Stimulated activated CD8-positive, alpha-beta memory T cell treated with anti-CD3 and anti-CD28 coated beads, Interleukin-4, amount 100 ng/mL, for 48 hours (primary cell): Measurements from ENCODE around the gene DNAJC15.
A peak's percentile ranks its signal among the peaks of the same experiment; 100 is the strongest.
"Not testable (repeated sequence)": the region's sequence is repeated elsewhere in the genome, so short reads cannot be mapped to it uniquely, and the experiment has no call there.

Source experiments
- DNase-seq: peaks from one replicate; pipeline ENCODE4 v3.0.0-alpha.2; 2020

Gene DNAJC15

DNA sequence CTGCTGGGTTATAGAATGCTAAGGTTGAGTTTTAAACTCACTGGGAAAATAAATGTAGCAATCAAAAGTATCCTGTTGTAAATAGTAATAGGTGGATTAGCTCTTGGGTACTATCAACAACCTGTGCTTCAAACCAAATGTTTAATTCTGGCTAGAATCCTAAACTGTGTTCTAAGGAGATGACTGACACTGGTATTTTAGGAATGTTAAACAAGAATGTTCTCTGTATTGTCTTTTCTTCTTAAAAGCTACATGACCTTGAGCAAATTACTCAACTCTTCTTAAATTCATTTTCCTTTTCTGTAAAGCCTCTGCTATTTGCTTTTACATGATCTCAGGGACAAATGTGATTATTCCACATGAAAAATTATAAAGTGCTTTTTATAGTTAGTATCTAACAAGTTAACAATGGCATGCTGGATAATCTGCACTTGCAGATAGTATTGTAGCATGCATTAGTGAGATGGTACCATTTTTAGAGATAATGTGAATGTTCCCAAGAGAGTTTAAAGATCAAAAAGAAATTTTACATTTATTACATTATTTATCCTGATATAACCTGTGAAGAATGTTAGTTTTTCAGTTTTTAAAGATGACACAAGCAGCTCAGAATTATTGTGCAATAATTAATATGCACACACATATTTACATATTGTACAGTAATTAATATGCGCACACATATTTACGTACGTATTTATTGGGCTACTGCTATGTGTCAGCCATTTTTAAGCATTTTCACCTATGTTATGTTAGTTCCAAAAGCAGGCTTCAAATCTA lies 17.7 kb upstream of the DNAJC15 start:
- no peak for DNase-seq

DNA sequence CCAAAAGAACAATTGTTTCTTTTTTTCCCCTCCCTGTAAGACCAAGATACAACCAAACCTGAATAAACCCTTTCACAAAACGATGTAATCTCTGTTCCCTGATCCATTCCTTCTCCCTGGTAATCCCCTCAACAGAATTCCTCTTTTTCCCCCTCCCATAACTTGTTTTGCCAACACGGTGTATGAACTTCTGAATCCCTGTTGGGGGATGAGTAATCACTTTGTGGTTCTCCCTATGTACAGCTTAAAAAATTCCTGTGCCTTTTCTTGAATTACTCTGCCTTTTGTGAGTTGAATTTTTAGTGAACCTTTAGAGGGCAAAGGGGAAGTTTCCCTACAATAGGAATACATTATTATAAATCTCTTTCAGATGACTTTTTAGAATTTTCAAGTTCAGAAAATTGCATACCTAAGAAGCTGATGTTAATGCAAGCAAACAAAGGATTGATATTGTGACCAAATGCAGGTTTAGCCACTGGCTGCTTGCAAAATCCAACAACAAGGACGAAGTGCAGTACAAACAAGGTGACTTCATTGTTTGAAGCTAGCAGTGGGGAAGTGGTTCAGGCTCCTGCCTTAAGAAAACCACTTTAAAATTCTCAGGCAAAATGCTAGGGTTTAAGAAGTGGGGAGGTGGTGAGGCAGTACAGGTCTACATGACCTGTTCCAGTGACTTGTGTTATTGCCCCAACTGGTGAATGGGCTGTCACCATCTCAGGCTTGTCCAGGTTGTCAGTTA lies 16.3 kb upstream of the DNAJC15 start:
- no peak for DNase-seq

DNA sequence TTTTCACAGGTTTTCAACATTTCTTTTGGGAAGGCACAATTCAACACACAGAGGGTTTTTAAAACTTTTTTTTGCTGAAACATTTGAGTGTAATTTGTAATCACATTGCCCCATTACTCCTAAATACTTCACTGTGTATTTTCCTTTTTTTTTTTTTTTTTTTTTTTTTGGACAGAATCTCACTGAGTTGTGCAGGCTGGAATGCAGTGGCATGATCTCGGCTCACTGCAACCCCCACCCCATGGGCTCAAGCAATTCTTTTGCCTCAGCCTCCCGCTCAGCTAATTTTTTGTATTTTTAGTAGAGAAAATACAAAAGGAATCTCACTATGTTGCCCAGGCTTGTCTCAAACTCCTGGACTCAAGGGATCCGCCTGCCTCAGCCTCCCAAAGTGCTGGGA lies 14.8 kb upstream of the DNAJC15 start:
- DNase-seq: no peak

DNA sequence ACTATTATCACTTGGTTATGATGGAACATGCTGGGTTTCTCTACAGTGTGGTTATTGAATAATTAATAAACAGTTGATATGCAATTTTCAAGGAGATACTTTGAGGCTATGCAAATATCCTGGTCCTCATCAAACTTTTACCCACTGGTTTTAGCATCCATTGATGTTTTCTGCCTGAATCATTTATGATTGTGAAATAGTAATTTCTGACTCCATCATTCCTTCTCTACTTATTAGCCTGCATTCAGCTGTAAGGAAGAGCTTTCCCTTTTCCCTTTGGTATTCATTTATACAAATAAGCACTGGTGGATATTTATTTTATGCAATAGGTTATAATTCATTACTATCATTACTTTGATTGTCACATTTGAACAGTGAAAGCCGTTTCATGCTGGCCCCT lies 13.9 kb upstream of the DNAJC15 start:
- DNase-seq: no peak

DNA sequence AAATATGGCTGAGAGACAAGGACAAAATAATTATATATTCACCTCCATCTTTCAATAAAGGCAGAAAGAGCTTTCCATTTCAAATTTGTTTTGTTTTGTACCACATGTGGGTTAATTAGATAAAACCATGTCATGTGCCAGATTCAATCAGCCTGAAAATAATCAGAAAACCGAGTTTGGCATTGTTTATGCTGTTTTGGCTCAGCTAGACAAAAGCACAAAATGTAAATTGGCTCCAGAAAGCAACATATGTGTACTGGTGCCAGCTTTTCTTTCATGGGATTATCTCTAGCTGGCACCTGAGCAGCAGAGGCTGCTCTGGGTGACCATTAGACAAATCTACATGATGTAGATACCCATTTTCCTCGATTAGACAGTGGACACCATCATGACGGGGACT lies 9.2 kb upstream of the DNAJC15 start:
- no peak for DNase-seq

DNA sequence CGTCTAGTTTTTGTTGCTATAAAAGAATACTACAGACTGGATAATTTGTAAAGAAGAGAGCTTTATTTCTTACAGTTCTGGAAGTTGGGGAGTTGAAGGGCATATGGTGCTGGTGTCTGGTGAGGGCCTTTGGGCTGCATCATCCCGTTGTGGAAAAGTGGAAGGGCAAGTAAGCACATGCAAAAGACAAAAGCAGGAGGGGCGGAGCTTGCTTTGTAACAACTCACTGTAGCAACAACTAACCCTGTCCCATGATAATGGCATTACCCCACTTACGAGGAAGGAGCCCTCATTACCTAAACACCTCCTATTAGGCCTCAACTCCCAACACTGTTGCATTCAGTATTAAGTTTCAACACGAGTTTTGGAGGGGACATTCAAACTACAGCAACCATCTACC lies 7.2 kb upstream of the DNAJC15 start:
- no peak for DNase-seq

DNA sequence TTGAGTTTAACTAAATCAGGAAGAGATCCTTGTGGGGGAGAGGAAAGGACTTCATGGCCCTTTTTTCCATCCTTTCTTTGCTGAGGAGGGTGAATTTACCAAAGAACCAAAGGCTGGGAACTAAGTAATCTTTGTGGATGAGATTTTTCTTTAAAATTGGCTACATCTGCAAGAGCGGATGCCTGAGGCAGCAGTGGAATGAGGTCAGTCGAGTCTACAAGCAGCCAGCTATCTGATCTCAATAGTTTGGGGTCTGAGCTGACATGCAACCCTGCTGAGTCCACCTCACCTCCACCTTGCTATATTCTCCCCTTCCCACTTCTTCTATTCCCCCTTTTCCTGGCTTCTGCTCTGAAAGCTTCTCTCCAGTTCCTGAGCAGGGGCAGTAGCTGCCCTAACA lies 3.6 kb upstream of the DNAJC15 start:
- no peak for DNase-seq

DNA sequence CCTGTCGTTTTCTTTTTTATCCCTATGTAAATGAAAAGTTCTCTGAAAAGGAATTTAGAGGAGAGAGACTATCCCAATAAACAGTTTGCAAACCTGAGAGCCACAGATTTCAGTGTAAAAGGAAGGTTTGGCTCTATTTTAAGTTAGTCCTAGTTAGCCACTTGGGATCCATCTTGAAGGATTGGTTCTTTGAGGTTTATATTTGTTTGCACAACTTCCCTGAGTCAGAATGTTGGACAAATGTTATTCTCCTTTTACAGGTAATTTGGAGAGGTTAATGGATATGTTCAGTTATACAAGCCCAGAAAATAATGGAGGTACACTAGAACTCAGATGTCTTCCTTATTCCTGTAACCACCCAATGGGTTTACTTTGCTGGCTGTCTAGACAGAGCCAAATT lies 2.6 kb upstream of the DNAJC15 start:
- no peak for DNase-seq

DNA sequence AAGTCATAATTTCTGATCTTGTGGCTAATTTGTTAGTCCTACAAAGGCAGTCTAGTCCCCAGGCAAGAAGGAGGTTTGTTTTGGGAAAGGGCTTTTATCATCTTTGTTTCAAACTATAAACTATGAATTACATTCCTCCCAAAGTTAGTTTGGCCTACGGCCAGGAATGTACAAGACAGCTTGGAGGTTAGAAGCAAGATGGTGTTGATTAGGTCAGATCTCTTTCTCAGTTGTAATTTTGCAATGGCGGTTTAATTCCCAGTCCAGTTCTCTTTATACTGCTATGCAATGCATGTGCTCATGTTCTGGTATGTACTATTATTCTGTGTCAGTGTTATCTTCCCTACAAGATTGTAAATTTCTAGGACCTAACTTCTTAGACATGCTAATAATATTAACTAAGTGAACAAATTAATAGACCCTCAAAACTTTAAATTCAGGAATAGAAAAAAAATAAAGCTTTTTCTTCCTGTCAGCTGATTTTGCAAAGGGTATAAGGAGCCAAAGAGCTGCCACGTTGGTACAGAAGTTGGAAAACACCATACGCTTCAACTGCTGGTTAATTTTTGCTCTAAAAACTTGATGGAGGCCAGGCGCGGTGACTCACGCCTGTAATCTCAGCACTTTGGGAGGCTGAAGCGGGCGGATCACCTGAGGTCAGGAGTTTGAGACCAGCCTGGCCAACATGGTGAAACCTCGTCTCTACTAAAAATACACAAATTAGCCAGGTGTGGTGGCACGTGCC lies 1.3 kb upstream of the DNAJC15 start:
- DNase-seq: no peak

DNA sequence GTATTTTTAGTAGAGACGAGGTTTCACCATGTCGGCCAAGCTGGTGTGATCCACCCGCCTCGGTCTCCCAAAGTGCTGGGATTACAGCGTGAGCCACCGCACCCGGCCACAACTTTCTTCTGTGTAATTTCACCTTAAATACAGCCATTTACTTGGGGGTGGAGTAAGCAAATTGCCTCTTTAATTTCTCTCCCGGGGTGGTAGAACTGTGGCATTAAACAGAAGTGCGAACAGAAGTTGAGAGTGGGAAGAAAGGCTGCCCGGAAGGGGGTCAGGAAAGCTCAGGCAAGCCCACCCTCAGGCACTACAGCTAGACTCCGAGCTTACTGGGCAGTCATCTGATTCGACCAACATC lies 475 bp upstream of the DNAJC15 start:
- DNase-seq: no peak

DNA sequence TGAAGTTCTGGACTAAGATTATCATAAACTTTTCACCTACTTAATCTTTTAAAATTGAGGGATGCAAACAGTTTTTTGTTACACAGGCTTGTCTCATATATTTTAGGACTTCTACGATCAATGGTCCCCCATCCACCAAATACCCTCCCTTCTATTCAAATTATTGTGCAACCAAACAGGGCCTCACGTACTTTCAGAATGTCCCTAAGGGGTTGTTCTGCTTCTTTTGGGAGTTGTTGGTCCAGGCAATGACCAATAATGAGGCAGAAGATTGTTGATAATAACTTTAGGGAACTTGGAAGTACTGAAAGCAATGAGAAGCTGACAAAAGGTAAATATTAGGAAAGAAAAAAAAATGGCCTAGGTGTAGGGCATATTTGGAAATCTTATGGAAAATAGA lies 2.9 kb downstream of the DNAJC15 start:
- DNase-seq: no peak

DNA sequence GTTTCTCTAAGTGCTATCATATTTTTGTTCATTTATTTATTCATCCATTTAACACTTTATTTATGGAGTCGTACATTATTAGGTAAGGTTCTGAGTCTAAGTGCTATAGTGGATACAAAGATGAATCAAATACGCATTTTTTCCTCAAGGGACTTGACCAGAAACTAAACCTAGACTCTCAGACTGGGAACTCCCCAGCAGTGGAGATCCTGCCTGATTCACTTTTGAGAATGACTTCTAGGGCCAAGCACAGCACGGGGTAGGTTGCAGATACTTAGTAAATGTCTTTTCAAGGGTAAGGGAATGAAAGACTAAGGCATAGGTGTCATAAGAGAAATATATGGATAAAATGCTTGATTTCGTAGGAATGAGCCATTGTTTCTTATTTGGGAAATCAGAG lies 7.2 kb downstream of the DNAJC15 start:
- no peak for DNase-seq

DNA sequence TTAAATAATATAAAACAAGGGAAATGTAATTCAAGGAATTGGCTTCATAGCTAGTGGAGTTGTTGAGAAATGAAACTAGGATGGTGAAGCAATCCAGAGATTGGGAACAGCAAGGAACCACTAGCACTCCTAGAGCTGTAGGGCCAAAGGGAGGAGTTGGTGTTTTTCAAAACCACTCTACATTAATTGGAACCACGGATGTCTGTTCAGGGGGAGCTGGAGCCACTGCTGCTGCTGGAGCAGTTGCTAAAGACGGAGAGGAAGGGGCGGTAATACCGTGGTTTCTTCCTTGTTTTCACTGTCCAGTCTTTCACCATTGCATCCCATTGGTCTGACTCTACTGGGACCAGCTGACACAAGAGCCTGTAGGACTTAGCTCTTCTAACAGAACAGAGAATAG lies 8.5 kb downstream of the DNAJC15 start:
- no peak for DNase-seq

DNA sequence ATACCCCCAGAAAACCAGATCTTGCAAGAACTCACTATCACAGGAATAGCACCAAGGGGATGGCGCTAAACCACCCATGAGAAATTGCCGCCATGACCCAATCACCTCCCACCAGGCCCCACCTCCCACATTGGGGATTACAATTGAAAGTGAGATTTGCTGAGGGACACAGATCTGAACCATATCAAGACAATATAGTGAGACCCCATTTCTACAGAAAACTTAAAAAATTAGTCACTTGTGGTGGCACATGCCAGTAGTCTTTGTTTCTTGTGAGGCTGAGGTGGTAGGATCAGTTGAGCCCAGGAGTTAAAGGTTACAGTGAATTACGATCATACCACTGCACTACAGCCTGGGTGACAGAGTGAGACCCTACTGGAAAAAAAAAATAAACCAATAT lies 9.7 kb downstream of the DNAJC15 start:
- no peak for DNase-seq

DNA sequence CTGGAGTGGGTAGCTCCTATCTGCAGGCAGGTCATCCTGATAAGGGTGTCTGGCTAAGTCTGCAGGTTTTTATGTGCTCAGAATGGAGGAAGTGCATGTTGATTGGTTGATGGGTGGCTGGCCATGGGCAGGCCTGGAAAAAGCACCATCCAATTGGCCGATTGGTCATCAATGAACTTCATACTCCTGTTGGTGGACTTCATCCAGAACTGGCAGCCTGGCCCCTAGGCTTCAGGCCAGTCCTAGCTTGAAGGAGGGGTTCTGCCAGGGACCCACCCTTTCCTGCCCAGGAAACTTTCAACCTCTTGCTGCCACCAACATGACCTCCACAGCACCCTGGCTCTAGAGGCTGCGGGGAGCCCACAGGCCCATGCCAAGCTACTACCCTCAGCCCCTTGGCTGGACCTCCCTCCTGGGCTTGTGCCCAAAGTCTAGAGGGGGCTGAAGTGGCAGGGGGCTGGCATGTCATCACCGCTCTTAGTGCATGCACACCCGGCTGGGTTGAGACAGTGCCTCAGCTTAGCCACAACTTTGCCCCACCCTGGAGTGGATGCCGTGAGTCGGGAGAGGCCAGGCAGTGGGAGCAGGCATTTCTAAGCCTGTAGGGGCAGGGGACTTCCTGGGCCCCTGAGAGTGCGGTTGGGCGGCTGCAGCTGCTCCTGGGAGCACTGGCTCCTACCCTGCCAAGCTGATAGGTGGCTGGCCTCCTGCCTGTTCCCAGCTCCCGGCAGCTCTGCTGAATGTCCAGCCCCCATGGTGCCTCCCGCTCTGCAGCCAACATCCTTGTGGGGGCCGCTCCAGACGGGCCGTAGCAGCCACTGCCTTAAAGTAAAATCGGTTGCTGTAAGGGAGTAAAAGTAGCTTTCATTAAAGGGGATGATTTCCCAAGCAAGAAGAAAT lies 13.2 kb downstream of the DNAJC15 start:
- no peak for DNase-seq

DNA sequence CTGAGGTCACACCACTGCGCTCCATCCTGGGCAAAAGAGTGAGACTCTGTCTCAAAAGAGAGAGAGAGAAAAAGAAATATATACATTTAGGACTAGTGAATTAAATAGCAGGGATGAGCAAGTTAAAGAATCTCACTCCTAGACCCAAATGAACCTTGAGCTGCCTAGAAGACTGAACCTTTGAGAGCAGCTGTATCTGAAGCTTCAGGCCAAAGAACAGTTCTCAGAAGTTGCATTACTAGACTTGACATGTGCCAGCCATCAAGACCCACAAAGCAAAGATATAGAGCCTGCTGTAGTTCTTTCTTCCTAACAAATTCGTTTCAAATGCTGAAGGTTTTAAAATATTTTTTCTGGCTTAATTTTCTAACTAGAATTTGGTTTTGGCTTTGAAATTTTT lies 16.6 kb downstream of the DNAJC15 start:
- no peak for DNase-seq

DNA sequence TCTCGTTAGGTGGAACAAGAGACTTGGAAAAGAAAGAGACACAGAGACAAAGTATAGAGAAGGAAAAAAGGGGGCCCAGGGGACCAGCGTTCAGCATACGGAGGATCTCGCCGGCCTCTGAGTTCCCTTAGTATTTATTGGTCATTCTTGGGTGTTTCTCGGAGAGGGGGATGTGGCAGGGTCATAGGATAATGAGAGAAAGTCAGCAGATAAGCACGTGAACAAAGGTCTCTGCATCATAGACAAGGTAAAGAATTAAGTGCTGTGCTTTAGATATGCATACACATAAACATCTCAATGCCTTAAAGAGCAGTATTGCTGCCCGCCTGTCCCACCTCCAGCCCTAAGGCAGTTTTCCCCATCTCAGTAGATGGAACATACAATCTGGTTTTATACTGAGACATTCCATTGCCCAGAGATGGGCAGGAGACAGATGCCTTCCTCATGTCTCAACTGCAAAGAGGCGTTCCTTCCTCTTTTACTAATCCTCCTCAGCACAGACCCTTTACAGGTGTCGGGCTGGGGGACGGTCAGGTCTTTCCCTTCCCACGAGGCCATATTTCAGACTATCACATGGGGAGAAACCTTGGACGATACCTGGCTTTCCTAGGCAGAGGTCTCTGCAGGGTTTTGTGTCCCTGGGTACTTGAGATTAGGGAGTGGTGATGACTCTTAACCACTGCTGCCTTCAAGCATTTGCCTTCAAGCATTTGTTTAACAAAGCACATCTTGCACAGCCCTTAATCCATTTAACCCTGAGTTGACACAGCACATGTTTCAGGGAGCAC lies 17.4 kb downstream of the DNAJC15 start:
- not testable (repeated sequence) for DNase-seq

DNA sequence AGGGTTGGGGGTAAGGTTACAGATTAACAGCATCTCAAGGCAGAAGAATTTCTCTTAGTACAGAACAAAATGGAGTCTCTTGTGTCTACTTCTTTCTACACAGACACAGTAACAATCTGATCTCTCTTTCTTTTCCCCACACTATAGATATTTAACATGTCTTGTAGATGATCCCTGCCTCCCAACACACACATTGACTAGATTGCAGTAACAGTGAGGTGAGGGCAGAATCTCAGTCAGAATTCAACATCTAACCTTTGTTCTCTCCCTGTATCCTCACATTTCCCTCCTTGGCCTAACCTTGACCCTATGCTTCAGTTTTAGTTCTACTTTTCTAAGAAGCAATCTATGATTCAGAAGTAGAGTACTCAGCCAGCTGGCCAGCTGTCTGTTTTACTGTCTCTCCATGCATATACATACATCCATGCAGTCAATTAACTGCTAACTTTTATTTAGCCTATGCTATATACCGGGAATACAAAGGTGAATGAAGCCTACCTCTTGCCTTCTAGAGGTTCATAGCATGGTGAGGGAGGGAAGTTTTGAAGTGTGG lies 18.1 kb downstream of the DNAJC15 start:
- DNase-seq: no peak

DNA sequence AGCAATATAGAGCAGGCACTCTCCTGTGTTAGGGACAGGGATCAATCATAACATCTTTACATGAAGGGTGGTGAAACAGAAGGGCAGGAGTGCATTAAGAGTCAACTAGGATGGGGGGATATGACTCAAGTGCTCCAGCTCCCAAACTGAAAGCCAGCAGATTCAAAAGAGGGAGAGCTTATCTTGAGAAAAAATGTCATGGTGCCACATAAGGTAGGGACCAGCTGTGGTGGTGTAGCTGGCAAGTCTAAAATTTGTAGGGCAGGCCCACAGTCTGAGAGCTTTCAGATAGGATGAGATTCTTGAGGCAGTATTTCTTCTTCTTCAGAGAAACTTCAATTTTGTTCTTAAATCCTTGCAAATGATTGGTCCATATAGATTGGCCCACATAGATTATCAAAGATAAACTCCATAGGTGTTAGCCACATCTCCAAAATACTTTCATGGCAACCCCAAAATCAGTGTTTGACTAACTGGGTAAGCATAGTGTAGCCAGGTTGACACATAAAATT lies 19.1 kb downstream of the DNAJC15 start:
- no peak for DNase-seq

DNA sequence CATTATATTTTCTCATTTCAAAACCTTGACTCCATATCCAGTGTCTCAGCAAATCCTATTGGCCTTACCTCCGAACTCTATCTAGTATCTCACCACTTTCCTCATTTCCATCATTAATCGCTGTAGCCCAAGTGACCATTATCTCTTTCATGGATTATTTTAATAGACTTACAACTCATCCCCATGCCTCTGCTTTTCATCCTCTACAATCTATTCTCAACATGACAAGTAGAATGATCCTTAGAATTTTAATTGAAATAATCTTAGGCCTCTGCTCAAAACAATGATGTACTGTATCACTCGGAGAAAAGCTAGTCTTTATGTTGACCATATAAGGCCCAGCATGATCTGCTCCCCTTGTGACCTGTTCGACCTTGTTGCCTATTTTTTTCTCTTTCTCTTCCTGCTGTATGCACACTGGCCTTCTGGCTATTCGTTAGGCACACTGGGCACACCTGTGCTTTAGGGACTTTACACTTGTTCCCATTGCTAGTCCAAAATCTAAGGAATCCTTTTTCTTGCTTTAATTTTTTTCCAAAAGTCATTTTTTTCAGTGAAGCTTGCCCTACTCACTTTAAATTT lies 21.4 kb downstream of the DNAJC15 start:
- DNase-seq: no peak

DNA sequence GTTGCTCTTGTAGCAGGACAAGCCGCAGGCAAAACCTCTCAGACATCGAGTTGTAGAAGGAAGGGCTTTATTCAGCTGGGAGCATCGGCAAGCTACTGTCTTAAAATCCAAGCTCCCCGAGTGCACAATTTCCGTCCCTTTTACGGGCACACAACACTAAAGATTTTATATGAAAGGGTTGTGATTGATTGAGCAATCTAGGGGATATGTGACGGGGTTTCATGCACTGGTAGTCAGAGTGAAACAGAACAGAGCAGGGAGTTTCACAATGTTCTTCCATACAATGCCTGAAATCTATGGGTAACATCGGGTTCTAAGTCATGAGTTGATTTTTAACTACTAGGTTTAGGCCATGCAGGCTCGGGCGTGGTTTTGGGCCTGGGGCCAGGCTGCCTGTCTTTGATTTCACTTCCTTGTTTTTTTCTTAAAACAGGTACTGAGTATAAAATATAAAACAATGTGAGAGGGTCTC lies 22.0 kb downstream of the DNAJC15 start:
- DNase-seq: peak; percentile 67
